Measurements from ENCODE around the gene NELL1.

DNA sequence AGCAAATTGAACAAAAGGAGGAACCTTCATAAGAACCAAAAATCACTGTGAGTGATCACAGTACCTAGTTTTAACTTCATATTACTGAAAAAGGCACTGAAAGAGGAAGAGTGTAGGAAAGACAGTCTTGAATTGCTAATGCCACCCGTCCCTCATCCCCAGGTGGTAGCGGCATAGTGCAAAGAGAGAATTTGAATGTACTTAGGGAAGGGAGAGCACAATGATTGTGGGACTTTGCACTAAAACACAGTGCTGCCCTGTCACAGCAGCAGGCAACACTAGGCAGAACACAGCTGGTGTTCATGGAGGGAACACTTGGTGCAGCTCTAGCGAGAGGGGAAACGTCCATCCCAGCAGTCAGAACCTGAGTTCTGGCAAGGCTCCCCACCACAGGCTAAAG lies 807.2 kb downstream of the NELL1 start:
- TF ChIP-seq, protein P1, sequence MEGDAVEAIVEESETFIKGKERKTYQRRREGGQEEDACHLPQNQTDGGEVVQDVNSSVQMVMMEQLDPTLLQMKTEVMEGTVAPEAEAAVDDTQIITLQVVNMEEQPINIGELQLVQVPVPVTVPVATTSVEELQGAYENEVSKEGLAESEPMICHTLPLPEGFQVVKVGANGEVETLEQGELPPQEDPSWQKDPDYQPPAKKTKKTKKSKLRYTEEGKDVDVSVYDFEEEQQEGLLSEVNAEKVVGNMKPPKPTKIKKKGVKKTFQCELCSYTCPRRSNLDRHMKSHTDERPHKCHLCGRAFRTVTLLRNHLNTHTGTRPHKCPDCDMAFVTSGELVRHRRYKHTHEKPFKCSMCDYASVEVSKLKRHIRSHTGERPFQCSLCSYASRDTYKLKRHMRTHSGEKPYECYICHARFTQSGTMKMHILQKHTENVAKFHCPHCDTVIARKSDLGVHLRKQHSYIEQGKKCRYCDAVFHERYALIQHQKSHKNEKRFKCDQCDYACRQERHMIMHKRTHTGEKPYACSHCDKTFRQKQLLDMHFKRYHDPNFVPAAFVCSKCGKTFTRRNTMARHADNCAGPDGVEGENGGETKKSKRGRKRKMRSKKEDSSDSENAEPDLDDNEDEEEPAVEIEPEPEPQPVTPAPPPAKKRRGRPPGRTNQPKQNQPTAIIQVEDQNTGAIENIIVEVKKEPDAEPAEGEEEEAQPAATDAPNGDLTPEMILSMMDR (IDR thresholded peaks at IDR 0.05) = no peak
- no peak for TF ChIP-seq SMC3 (IDR thresholded peaks at IDR 0.05)
- no peak for TF ChIP-seq POLR2AphosphoS2 (conservative IDR thresholded peaks at IDR 0.05; ENCODE audit: low read length)
- TF ChIP-seq RFX5 (IDR thresholded peaks at IDR 0.05) = no peak
- TF ChIP-seq, protein P2, sequence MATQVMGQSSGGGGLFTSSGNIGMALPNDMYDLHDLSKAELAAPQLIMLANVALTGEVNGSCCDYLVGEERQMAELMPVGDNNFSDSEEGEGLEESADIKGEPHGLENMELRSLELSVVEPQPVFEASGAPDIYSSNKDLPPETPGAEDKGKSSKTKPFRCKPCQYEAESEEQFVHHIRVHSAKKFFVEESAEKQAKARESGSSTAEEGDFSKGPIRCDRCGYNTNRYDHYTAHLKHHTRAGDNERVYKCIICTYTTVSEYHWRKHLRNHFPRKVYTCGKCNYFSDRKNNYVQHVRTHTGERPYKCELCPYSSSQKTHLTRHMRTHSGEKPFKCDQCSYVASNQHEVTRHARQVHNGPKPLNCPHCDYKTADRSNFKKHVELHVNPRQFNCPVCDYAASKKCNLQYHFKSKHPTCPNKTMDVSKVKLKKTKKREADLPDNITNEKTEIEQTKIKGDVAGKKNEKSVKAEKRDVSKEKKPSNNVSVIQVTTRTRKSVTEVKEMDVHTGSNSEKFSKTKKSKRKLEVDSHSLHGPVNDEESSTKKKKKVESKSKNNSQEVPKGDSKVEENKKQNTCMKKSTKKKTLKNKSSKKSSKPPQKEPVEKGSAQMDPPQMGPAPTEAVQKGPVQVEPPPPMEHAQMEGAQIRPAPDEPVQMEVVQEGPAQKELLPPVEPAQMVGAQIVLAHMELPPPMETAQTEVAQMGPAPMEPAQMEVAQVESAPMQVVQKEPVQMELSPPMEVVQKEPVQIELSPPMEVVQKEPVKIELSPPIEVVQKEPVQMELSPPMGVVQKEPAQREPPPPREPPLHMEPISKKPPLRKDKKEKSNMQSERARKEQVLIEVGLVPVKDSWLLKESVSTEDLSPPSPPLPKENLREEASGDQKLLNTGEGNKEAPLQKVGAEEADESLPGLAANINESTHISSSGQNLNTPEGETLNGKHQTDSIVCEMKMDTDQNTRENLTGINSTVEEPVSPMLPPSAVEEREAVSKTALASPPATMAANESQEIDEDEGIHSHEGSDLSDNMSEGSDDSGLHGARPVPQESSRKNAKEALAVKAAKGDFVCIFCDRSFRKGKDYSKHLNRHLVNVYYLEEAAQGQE (IDR thresholded peaks at IDR 0.05) = no peak
- TF ChIP-seq, protein P3, sequence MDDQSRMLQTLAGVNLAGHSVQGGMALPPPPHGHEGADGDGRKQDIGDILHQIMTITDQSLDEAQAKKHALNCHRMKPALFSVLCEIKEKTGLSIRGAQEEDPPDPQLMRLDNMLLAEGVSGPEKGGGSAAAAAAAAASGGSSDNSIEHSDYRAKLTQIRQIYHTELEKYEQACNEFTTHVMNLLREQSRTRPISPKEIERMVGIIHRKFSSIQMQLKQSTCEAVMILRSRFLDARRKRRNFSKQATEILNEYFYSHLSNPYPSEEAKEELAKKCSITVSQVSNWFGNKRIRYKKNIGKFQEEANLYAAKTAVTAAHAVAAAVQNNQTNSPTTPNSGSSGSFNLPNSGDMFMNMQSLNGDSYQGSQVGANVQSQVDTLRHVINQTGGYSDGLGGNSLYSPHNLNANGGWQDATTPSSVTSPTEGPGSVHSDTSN (IDR thresholded peaks at IDR 0.05) = no peak
- TF ChIP-seq CEBPB (IDR thresholded peaks at IDR 0.05) = no peak
- TF ChIP-seq POLR2A (IDR thresholded peaks at IDR 0.05; ENCODE audit: low read length) = no peak

Measured in A549 (cell line).